GM23248 (cell line): ENCODE data around the gene BHLHE23.

Experiments
- EZH2 ChIP-seq: fragments of 200-600 bp; sonication (generic); IDR thresholded peaks from 2 replicates; pipeline ENCODE4 v1.6.1; 2018; ENCODE audit warnings: antibody characterized with exemption, mild to moderate bottlenecking; ENCODE audit not compliant: insufficient read depth, poor library complexity, severe bottlenecking
- EZH2phosphoT487 ChIP-seq: fragments of 200-600 bp; sonication (generic); IDR thresholded peaks from 2 replicates; pipeline ENCODE4 v1.6.1; 2018; ENCODE audit warnings: antibody characterized with exemption, moderate library complexity, mild to moderate bottlenecking, low read depth; ENCODE audit not compliant: insufficient read depth

- TF ChIP-seq EZH2phosphoT487 (no peak), EZH2 (no peak)
Measured at GRCh38 chr20:63051911-63052310, 45.1 kb upstream of the BHLHE23 start.
